HepG2 (cell line): ENCODE data around the gene SPIRE1. TPM values are rescaled to one million over a fixed set of nuclear protein-coding genes. Genes with fewer than 3 reads are reported as not detected.

Experiments used
- BCL3 ChIP-seq: sonication (generic); formaldehyde crosslinking; IDR thresholded peaks from 2 replicates; pipeline ENCODE4 v1.5.1; 2020; ENCODE audit warnings: mild to moderate bottlenecking, missing genetic modification reagents, moderate library complexity
- CENPX ChIP-seq: sonication (generic); formaldehyde crosslinking; IDR thresholded peaks from 2 replicates; pipeline ENCODE4 v1.9.0; 2021; ENCODE audit warnings: mild to moderate bottlenecking, missing genetic modification reagents, moderate library complexity
- FOXK1 ChIP-seq: sonication (generic); formaldehyde crosslinking; IDR thresholded peaks from 2 replicates; pipeline ENCODE4 v1.4.0; 2020; ENCODE audit warnings: low read depth, missing genetic modification reagents, borderline replicate concordance
- GATAD1 ChIP-seq: IDR thresholded peaks from 2 replicates; pipeline ENCODE4 v1.6.1; 2016; ENCODE audit warnings: missing genetic modification reagents, missing compliant biosample characterization
- HDAC1 ChIP-seq: sonication (generic); formaldehyde crosslinking; IDR thresholded peaks from 2 replicates; pipeline ENCODE4 v1.5.1; 2020; ENCODE audit warnings: mild to moderate bottlenecking, missing genetic modification reagents
- KLF16 ChIP-seq, 2 experiments: sonication (generic) in 1 of 2; formaldehyde crosslinking in 1 of 2; IDR thresholded peaks; 2 replicates each; pipeline versions ENCODE4 v1.6.1 to v1.8.0; 2016 to 2023; ENCODE audit warnings: missing genetic modification reagents in 2 of 2, missing compliant biosample characterization in 1 of 2
- MAFF ChIP-seq: IDR thresholded peaks from 2 replicates; pipeline ENCODE4 v1.6.1; 2011; ENCODE audit warnings: low read depth, low read length, improper control_type of control experiment
- MXD3 ChIP-seq: IDR thresholded peaks from 2 replicates; pipeline ENCODE4 v1.6.1; 2016; ENCODE audit warnings: mild to moderate bottlenecking, missing biosample characterization, missing genetic modification reagents
- ZFYVE20 ChIP-seq: sonication (generic); formaldehyde crosslinking; IDR thresholded peaks from 2 replicates; pipeline ENCODE4 v1.8.0; 2023; ENCODE audit warnings: low read depth, mild to moderate bottlenecking, moderate library complexity, missing genetic modification reagents, borderline replicate concordance
- ZNF224 ChIP-seq: sonication (generic); formaldehyde crosslinking; IDR thresholded peaks from 2 replicates; pipeline ENCODE4 v1.5.0; 2020; ENCODE audit warnings: mild to moderate bottlenecking, missing genetic modification reagents
- ZNF615 ChIP-seq: sonication (generic); formaldehyde crosslinking; IDR thresholded peaks from 2 replicates; pipeline ENCODE4 v1.5.0; 2020; ENCODE audit warnings: mild to moderate bottlenecking, missing genetic modification reagents, borderline replicate concordance
- ZNF839 ChIP-seq: sonication (generic); formaldehyde crosslinking; IDR thresholded peaks from 2 replicates; pipeline ENCODE4 v1.4.0; 2020; ENCODE audit warnings: missing genetic modification reagents, mild to moderate bottlenecking, borderline replicate concordance
- polyA plus RNA-seq, 8 experiments: library from polyadenylated mRNA; depleted of rRNA in 3 of 8; stranded (reverse) in 7 of 8; unstranded in 1 of 8; fragments of >200 nt; fragmentation: Illumina TruSeq in 4 of 8; extraction: Trizol in 4 of 8; gene quantifications; 2 replicates each; pipeline versions ENCODE4 v1.2.1 to v1.2.3, GENCODE V29; 2011 to 2016; ENCODE audit warnings: low read depth in 4 of 8, missing spikeins in 1 of 8, mixed read lengths in 1 of 8; ENCODE audit not compliant: insufficient read depth in 1 of 8
- total RNA-seq, 5 experiments: library from RNA; depleted of rRNA; stranded (reverse); fragments of >200 nt; fragmentation: Illumina TruSeq; extraction: Trizol; gene quantifications; 2 replicates each; pipeline ENCODE4 v1.2.3, GENCODE V29; 2016; ENCODE audit warnings: low read depth in 1 of 5
- TF ChIP-seq, protein P1 (sequence below): sonication (generic); formaldehyde crosslinking; IDR thresholded peaks from 2 replicates; pipeline ENCODE4 v1.8.0; 2022; ENCODE audit warnings: missing genetic modification reagents, low read depth, mild to moderate bottlenecking, borderline replicate concordance
- TF ChIP-seq, protein P2 (sequence below), 2 experiments: sonication (generic) in 1 of 2; formaldehyde crosslinking in 1 of 2; IDR thresholded peaks; 2 replicates each; pipeline versions ENCODE4 v1.4.0 to v1.6.1; 2018 to 2020; ENCODE audit warnings: missing genetic modification reagents in 2 of 2, borderline replicate concordance in 1 of 2, low read depth in 1 of 2, mild to moderate bottlenecking in 1 of 2, missing biosample characterization in 1 of 2
- TF ChIP-seq, protein P3 (sequence below): sonication (generic); formaldehyde crosslinking; IDR thresholded peaks from 2 replicates; pipeline ENCODE4 v1.5.0; 2020; ENCODE audit warnings: mild to moderate bottlenecking, missing genetic modification reagents
- TF ChIP-seq, protein P4 (sequence below): sonication (generic); formaldehyde crosslinking; IDR thresholded peaks from 2 replicates; pipeline ENCODE4 v1.5.0; 2020; ENCODE audit warnings: mild to moderate bottlenecking, missing genetic modification reagents, borderline replicate concordance

SPIRE1 gene
- total and polyA plus RNA-seq, 2 of the 13 experiments (the other 11 are each of a cell fraction or from before 2014, with no cell fraction given): 9.9 to 21.3 TPM

GRCh38 chr18:12702221-12703095, 44.6 kb upstream of the SPIRE1 start, which contains the start of the genes CEP76 and PSMG2 (continued):
- TF ChIP-seq, protein P1, sequence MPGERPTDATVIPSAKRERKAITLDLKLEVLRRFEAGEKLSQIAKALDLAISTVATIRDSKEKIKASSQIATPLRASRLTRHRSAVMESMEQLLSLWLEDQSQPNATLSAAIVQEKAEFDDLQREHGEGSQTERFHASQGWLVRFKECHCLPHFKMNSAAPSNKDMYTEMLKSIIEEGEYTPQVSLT (CRISPR knock-in tag): no peak
- TF ChIP-seq CENPX (CRISPR knock-in tag) (no peak), ZNF224 (no peak), GATAD1 (CRISPR knock-in tag) (peak; percentile 91), KLF16 (CRISPR knock-in tag; IDR thresholded peaks at IDR 0.05) (peak in 1 of 2 experiments; percentile 83; a peak in 2 of 4 replicates), FOXK1 (CRISPR knock-in tag) (peak; percentile 75), ZNF615 (CRISPR knock-in tag) (0 out of 2 replicates have a peak, but pooled peaks have one; percentile 63), ZNF839 (0 out of 2 replicates have a peak, but pooled peaks have one; percentile 27), BCL3 (CRISPR knock-in tag) (no peak; the same call in none of the 2 replicates), MAFF (no peak), ZFYVE20 (CRISPR knock-in tag) (no peak; the same call in 1 of the 2 replicates), HDAC1 (CRISPR knock-in tag) (peak; percentile 91), MXD3 (CRISPR knock-in tag) (peak; percentile 82)
- TF ChIP-seq, protein P2, sequence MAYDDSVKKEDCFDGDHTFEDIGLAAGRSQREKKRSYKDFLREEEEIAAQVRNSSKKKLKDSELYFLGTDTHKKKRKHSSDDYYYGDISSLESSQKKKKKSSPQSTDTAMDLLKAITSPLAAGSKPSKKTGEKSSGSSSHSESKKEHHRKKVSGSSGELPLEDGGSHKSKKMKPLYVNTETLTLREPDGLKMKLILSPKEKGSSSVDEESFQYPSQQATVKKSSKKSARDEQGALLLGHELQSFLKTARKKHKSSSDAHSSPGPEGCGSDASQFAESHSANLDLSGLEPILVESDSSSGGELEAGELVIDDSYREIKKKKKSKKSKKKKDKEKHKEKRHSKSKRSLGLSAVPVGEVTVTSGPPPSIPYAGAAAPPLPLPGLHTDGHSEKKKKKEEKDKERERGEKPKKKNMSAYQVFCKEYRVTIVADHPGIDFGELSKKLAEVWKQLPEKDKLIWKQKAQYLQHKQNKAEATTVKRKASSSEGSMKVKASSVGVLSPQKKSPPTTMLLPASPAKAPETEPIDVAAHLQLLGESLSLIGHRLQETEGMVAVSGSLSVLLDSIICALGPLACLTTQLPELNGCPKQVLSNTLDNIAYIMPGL (CRISPR knock-in tag; IDR thresholded peaks at IDR 0.05; ENCODE audit: borderline replicate concordance in 1 of 2, low read depth in 1 of 2): peak; percentile 21 to 88
- TF ChIP-seq, protein P3, sequence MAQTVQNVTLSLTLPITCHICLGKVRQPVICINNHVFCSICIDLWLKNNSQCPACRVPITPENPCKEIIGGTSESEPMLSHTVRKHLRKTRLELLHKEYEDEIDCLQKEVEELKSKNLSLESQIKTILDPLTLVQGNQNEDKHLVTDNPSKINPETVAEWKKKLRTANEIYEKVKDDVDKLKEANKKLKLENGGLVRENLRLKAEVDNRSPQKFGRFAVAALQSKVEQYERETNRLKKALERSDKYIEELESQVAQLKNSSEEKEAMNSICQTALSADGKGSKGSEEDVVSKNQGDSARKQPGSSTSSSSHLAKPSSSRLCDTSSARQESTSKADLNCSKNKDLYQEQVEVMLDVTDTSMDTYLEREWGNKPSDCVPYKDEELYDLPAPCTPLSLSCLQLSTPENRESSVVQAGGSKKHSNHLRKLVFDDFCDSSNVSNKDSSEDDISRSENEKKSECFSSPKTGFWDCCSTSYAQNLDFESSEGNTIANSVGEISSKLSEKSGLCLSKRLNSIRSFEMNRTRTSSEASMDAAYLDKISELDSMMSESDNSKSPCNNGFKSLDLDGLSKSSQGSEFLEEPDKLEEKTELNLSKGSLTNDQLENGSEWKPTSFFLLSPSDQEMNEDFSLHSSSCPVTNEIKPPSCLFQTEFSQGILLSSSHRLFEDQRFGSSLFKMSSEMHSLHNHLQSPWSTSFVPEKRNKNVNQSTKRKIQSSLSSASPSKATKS (CRISPR knock-in tag): peak; percentile 68; the same call in 1 of the 2 replicates
- TF ChIP-seq, protein P4, sequence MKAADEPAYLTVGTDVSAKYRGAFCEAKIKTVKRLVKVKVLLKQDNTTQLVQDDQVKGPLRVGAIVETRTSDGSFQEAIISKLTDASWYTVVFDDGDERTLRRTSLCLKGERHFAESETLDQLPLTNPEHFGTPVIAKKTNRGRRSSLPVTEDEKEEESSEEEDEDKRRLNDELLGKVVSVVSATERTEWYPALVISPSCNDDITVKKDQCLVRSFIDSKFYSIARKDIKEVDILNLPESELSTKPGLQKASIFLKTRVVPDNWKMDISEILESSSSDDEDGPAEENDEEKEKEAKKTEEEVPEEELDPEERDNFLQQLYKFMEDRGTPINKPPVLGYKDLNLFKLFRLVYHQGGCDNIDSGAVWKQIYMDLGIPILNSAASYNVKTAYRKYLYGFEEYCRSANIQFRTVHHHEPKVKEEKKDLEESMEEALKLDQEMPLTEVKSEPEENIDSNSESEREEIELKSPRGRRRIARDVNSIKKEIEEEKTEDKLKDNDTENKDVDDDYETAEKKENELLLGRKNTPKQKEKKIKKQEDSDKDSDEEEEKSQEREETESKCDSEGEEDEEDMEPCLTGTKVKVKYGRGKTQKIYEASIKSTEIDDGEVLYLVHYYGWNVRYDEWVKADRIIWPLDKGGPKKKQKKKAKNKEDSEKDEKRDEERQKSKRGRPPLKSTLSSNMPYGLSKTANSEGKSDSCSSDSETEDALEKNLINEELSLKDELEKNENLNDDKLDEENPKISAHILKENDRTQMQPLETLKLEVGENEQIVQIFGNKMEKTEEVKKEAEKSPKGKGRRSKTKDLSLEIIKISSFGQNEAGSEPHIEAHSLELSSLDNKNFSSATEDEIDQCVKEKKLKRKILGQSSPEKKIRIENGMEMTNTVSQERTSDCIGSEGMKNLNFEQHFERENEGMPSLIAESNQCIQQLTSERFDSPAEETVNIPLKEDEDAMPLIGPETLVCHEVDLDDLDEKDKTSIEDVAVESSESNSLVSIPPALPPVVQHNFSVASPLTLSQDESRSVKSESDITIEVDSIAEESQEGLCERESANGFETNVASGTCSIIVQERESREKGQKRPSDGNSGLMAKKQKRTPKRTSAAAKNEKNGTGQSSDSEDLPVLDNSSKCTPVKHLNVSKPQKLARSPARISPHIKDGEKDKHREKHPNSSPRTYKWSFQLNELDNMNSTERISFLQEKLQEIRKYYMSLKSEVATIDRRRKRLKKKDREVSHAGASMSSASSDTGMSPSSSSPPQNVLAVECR (CRISPR knock-in tag): peak; percentile 95
